ENCODE data around the gene PPAT.

DNA sequence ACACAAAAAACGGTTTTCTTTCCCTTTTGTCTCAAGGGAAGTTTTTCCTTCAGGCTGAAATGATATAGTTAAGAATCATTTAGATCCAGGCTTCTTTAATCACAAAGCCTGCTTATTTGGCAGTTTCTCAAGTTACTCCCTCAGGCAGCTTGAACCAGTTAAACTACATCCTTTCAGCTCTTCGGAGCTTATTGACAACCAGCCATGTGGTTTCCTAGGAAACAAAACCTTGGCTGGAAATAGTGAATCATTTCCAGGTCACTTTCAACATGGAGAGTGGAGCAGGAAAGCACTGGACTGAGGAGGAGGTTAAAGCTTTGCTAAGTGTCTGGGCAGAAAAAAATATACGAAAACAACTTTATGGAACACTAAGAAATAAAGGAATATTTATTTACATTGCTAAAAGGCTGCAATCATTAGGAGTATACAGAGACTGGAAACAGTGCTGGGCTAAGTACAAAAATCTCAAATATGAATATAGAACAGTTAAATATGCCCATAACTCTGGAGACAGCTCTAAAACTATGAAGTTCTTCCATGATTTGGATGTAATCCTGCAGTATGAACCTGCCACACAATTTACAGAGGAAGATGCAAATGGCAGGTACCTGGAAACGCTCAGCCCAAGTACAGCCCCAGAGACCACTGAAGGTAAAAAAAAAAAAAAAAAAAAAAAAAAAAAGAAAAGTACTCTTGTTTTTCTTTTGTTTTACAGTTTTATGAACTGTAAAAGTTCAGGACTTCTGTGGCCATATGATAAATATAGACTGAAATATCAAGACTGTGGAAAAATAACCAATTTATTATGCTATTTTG is 25.0 kb downstream of the PPAT start:
- TF ChIP-seq ZNF274 (IDR thresholded peaks at IDR 0.05; ENCODE audit: low read depth, low read length) (no peak), YY1 (IDR thresholded peaks at IDR 0.05; ENCODE audit: insufficient read depth, insufficient read length) (no peak)

Data from NT2/D1 (cell line).